Neural cell (in vitro differentiated cells): ENCODE results near the gene RRAS2. TPM values are rescaled to one million over a fixed set of nuclear protein-coding genes. Genes with fewer than 3 reads are reported as not detected.

ENCODE experiments used
- H2AFZ ChIP-seq: fragments of 200-600, 300-800 bp; sonication (generic), shearing (Covaris generic); 2 replicates; pipeline ENCODE4 v1.6.0; 2014; ENCODE audit warnings: low read depth, mild to moderate bottlenecking, antibody characterized with exemption, low read length, moderate library complexity
- H3F3A ChIP-seq: fragments of 200-600 bp; shearing (Covaris generic); 2 replicates; pipeline ENCODE4 v1.6.1; 2016; ENCODE audit warnings: mild to moderate bottlenecking, moderate library complexity, mixed read lengths, antibody characterized with exemption, low read length; ENCODE audit not compliant: insufficient read depth, poor library complexity, severe bottlenecking
- H3K27ac ChIP-seq: fragments of 200-600, 300-800 bp; sonication (generic), shearing (Covaris generic); 2 replicates; pipeline ENCODE4 v1.5.1; 2014; ENCODE audit warnings: mild to moderate bottlenecking, low read length, moderate library complexity
- H3K27me3 ChIP-seq: fragments of 300-800, 200-600 bp; sonication (generic), shearing (Covaris generic); 2 replicates; pipeline ENCODE4 v1.6.0; 2014; ENCODE audit warnings: mild to moderate bottlenecking, low read depth, low read length, moderate library complexity; ENCODE audit not compliant: insufficient read depth
- H3K36me3 ChIP-seq: fragments of 300-800, 200-600 bp; sonication (generic), shearing (Covaris generic); 2 replicates; pipeline ENCODE4 v1.5.1; 2014; ENCODE audit warnings: mild to moderate bottlenecking, antibody characterized with exemption, low read length, moderate library complexity; ENCODE audit not compliant: insufficient read depth
- H3K4me2 ChIP-seq: fragments of 300-800, 200-600 bp; sonication (generic), shearing (Covaris generic); 2 replicates; pipeline ENCODE4 v1.6.0; 2014; ENCODE audit warnings: mild to moderate bottlenecking, low read length
- H3K4me3 ChIP-seq: fragments of 300-800, 200-600 bp; sonication (generic), shearing (Covaris generic); 2 replicates; pipeline ENCODE4 v1.5.1; 2014; ENCODE audit warnings: mild to moderate bottlenecking, low read length, moderate library complexity
- H3K79me2 ChIP-seq: fragments of 200-600 bp; shearing (Covaris generic); replicated peaks from 2 replicates; pipeline ENCODE4 v1.6.0; 2014; ENCODE audit warnings: mild to moderate bottlenecking, low read length, moderate library complexity; ENCODE audit not compliant: insufficient read depth
- H3K9ac ChIP-seq: fragments of 300-800, 200-600 bp; sonication (generic), shearing (Covaris generic); 2 replicates; pipeline ENCODE4 v1.6.1; 2016; ENCODE audit warnings: mild to moderate bottlenecking, low read length, mixed read lengths
- H3K9me2 ChIP-seq: fragments of 200-600 bp; shearing (Covaris generic); 2 replicates; pipeline ENCODE4 v1.6.1; 2016; ENCODE audit warnings: mild to moderate bottlenecking, low read length, mixed read lengths; ENCODE audit not compliant: insufficient read depth
- H3K9me3 ChIP-seq: fragments of 200-600, 300-800 bp; sonication (generic), shearing (Covaris generic); 2 replicates; pipeline ENCODE4 v1.6.1; 2016; ENCODE audit warnings: mild to moderate bottlenecking, mixed run types, low read length, moderate library complexity, mixed read lengths
- H4K20me1 ChIP-seq: fragments of 200-600 bp; shearing (Covaris generic); 2 replicates; pipeline ENCODE4 v1.6.1; 2016; ENCODE audit warnings: mild to moderate bottlenecking, mixed run types; ENCODE audit not compliant: insufficient read depth
- EP300 ChIP-seq: fragments of 450-650 bp; conservative IDR thresholded peaks from 2 replicates; pipeline ENCODE4 v1.6.1; 2014; ENCODE audit warnings: antibody characterized with exemption, mild to moderate bottlenecking, moderate library complexity; ENCODE audit not compliant: poor library complexity, severe bottlenecking
- EZH2 ChIP-seq: fragments of 200-600, 300-800 bp; shearing (Covaris generic), sonication (generic); IDR thresholded peaks from 2 replicates; pipeline ENCODE4 v1.6.1; 2014; ENCODE audit warnings: antibody characterized with exemption, low read length, borderline replicate concordance, mild to moderate bottlenecking; ENCODE audit not compliant: insufficient read depth, poor library complexity, severe bottlenecking
- MXI1 ChIP-seq: fragments of 450-650 bp; conservative IDR thresholded peaks from 2 replicates; pipeline ENCODE4 v1.6.1; 2014; ENCODE audit warnings: antibody characterized with exemption, mild to moderate bottlenecking; ENCODE audit not compliant: poor library complexity, severe bottlenecking
- POLR2AphosphoS5 ChIP-seq: IDR thresholded peaks from 2 replicates; pipeline ENCODE4 v1.6.1; 2012
- RAD21 ChIP-seq: fragments of 450-650 bp; conservative IDR thresholded peaks from 2 replicates; pipeline ENCODE4 v1.6.1; 2014; ENCODE audit warnings: antibody characterized with exemption, mild to moderate bottlenecking, moderate library complexity
- SMC3 ChIP-seq: fragments of 450-650 bp; conservative IDR thresholded peaks from 2 replicates; pipeline ENCODE4 v1.6.1; 2014; ENCODE audit warnings: antibody characterized with exemption, mild to moderate bottlenecking, moderate library complexity; ENCODE audit not compliant: poor library complexity
- TAF1 ChIP-seq: IDR thresholded peaks from 2 replicates; pipeline ENCODE4 v1.6.1; 2012; ENCODE audit warnings: low read depth
- polyA plus RNA-seq: library from polyadenylated mRNA; depleted of rRNA; stranded (reverse); fragments of >200 nt; gene quantifications from 2 replicates; pipeline ENCODE4 v1.2.3, GENCODE V29; 2014
- TF ChIP-seq, protein P1 (sequence below): fragments of 450-650 bp; IDR thresholded peaks from 2 replicates; pipeline ENCODE4 v1.5.1; 2014; ENCODE audit warnings: antibody characterized with exemption, mild to moderate bottlenecking, moderate library complexity; ENCODE audit not compliant: poor library complexity, severe bottlenecking
- TF ChIP-seq, protein P2 (sequence below): IDR thresholded peaks from 2 replicates; pipeline ENCODE4 v1.6.1; 2012; ENCODE audit warnings: borderline replicate concordance

Gene RRAS2
- polyA plus RNA-seq, 1 donor from 2014 or later, result 47.3 TPM

DNA sequence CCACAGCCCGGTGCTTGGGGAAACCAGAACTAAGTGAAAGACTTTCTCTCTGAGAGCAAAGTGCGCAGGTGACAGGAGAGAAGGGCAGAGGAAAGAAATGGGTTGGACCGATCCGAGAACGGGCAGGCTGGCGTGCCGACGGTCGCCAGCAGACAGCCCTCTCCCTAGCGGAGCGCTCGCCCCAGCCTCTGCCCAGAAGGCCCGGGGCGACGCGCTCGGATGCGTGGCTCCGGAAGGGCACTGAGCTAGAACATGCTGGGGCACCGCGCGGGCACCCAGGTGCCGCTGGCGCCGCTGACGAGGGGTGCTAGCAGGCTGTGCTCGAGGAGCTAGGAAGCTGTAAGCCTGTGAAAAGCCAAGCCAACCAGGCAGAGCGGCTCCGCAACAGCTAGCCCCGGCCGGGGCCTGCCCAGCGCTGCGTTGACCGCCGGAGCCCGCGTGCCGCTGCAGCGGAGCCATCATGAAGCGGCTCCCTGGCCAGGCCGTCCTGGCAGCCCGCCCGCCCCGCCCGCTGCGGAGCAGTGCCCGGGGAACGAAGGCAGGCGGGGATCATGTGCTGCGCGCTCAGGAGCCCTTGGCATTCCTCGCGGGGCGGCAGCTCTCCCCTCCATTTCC, 22.1 kb upstream of the RRAS2 start:
- Histone ChIP-seq H3K79me2 (no peaks in the 10 kb centered on the region), H3K27ac (no peak overlapping the region), H3F3A (no peaks in the 10 kb centered on the region), H3K36me3 (no peaks in the 10 kb centered on the region), H3K9me2 (no peaks in the 10 kb centered on the region), H3K4me3 (peak overlapping the region; percentile 74), H2AFZ (no peak overlapping the region), H3K9ac (peak overlapping the region; percentile 54), H3K9me3 (no peaks in the 10 kb centered on the region), H3K27me3 (peaks cover 44% of the 10 kb centered on the region), H4K20me1 (no peaks in the 10 kb centered on the region), H3K4me2 (peak overlapping the region; percentile 66)
- TF ChIP-seq EP300 (no peak), POLR2AphosphoS5 (peak; percentile 61), RAD21 (no peak), MXI1 (peak; percentile 40), TAF1 (no peak), SMC3 (no peak), EZH2 (no peak)
- TF ChIP-seq, protein P1, sequence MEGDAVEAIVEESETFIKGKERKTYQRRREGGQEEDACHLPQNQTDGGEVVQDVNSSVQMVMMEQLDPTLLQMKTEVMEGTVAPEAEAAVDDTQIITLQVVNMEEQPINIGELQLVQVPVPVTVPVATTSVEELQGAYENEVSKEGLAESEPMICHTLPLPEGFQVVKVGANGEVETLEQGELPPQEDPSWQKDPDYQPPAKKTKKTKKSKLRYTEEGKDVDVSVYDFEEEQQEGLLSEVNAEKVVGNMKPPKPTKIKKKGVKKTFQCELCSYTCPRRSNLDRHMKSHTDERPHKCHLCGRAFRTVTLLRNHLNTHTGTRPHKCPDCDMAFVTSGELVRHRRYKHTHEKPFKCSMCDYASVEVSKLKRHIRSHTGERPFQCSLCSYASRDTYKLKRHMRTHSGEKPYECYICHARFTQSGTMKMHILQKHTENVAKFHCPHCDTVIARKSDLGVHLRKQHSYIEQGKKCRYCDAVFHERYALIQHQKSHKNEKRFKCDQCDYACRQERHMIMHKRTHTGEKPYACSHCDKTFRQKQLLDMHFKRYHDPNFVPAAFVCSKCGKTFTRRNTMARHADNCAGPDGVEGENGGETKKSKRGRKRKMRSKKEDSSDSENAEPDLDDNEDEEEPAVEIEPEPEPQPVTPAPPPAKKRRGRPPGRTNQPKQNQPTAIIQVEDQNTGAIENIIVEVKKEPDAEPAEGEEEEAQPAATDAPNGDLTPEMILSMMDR, result no peak
- TF ChIP-seq, protein P2, sequence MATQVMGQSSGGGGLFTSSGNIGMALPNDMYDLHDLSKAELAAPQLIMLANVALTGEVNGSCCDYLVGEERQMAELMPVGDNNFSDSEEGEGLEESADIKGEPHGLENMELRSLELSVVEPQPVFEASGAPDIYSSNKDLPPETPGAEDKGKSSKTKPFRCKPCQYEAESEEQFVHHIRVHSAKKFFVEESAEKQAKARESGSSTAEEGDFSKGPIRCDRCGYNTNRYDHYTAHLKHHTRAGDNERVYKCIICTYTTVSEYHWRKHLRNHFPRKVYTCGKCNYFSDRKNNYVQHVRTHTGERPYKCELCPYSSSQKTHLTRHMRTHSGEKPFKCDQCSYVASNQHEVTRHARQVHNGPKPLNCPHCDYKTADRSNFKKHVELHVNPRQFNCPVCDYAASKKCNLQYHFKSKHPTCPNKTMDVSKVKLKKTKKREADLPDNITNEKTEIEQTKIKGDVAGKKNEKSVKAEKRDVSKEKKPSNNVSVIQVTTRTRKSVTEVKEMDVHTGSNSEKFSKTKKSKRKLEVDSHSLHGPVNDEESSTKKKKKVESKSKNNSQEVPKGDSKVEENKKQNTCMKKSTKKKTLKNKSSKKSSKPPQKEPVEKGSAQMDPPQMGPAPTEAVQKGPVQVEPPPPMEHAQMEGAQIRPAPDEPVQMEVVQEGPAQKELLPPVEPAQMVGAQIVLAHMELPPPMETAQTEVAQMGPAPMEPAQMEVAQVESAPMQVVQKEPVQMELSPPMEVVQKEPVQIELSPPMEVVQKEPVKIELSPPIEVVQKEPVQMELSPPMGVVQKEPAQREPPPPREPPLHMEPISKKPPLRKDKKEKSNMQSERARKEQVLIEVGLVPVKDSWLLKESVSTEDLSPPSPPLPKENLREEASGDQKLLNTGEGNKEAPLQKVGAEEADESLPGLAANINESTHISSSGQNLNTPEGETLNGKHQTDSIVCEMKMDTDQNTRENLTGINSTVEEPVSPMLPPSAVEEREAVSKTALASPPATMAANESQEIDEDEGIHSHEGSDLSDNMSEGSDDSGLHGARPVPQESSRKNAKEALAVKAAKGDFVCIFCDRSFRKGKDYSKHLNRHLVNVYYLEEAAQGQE, result no peak

DNA sequence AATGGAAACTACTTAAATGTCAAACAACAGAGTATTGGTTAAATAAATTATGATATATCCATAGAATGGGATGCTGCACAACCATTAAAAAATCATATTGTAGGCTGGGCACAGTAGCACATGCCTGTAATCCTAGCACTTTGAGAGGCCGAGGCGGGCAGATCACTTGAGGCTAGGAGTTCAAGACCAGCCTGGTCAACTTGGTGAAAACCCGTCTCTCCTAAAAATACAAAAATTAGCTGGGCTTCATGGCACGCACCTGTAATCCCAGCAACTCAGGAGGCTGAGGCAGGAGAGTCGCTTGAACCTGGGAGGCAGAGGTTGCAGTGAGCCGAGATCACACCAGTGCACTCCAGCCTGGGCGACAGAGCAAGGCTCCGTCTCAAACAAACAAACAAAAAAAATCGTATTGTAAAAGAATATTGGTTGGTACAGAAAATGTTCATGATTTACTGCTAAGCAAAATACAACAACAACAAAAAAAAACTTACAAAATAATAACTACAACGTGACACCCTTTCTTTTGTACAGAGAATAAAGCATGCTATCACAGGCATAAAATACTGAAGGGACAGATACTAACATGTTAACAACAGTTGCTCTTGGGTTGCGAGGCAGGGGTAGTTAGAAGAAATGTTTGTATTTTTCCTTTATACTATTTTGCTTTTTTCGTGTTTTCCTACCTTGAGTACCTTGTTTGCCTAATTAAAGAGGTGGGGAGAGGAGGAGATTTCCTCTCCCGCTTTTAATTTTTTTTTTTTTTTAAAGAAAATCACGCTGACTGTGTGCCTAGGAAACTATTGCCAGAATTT, 21.3 kb upstream of the RRAS2 start:
- no peak overlapping the region for H3K27ac ChIP-seq
- TF ChIP-seq SMC3 (no peak), EZH2 (no peak), EP300 (no peak), RAD21 (no peak), TAF1 (no peak), POLR2AphosphoS5 (no peak), MXI1 (no peak)
- TF ChIP-seq, protein P1, result no peak
- TF ChIP-seq, protein P2, result no peak
- H4K20me1 ChIP-seq, result no peaks in the 10 kb centered on the region
- peak overlapping the region; percentile 74 for H3K4me3 ChIP-seq
- no peaks in the 10 kb centered on the region for H3K9me2 ChIP-seq
- no peaks in the 10 kb centered on the region for H3K9me3 ChIP-seq
- H3K4me2 ChIP-seq, result peak overlapping the region; percentile 66
- H3F3A ChIP-seq, result no peaks in the 10 kb centered on the region
- H2AFZ ChIP-seq, result no peak overlapping the region
- H3K27me3 ChIP-seq, result peaks cover 44% of the 10 kb centered on the region
- no peaks in the 10 kb centered on the region for H3K79me2 ChIP-seq
- no peaks in the 10 kb centered on the region for H3K36me3 ChIP-seq
- peak overlapping the region; percentile 54 for H3K9ac ChIP-seq
